OCI-LY1 (cell line): ENCODE measurements around the gene SKAP1.

ENCODE experiments used
- CTCF ChIP-seq: fragments of 200-600 bp; sonication (generic), shearing (Covaris generic); IDR thresholded peaks from 2 replicates; pipeline ENCODE4 v1.5.1; 2017; ENCODE audit warnings: mild to moderate bottlenecking, antibody characterized with exemption, low read length, moderate library complexity, mixed read lengths
- EZH2 ChIP-seq: fragments of 200-600 bp; sonication (generic), shearing (Covaris generic); IDR thresholded peaks from 2 replicates; pipeline ENCODE4 v1.8.0; 2017; ENCODE audit warnings: borderline replicate concordance, mixed run types, mild to moderate bottlenecking, antibody characterized with exemption, low read length, moderate library complexity, mixed read lengths

DNA sequence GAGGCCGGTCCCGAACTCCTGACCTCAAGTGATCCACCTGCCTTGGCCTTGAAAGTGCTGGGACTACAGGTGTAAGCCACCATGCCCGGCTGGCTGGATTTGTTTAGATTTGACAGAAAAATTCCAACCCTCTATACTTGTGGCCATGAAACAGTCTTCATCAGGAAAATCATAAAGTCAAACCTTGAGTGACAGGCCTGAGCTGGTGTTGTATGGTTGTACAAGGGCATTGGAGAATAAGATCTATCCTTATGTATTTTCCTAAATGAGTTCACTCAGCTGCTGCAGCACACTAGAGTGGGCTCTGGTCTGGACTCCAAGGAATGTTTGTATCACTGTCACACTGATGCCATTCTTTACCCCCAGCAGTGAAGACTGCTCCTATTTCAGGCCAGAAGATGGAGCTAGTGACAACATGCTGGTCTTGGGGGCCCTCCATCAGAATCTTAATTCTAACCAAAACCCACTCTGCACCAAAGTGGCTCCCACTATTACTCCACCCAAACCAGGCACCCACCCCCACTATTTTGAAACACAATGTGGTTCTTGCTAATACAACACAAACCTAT is 295.0 kb downstream of the SKAP1 start:
- TF ChIP-seq CTCF, result peak; percentile 53
- no peak for TF ChIP-seq EZH2
